SU-DHL-6 (cell line): ENCODE results near the gene KCNG4.

ENCODE experiments used
- H2AFZ ChIP-seq: fragments of 200-600 bp; sonication (generic); 2 replicates; pipeline ENCODE4 v1.6.1; 2014; ENCODE audit warnings: low read depth, mild to moderate bottlenecking, moderate library complexity, mixed read lengths, antibody characterized with exemption, low read length; ENCODE audit not compliant: severe bottlenecking
- H3F3A ChIP-seq: fragments of 200-600 bp; shearing (Covaris generic); 2 replicates; pipeline ENCODE4 v1.6.0; 2016; ENCODE audit warnings: antibody characterized with exemption, mild to moderate bottlenecking; ENCODE audit not compliant: insufficient read depth
- H3K27ac ChIP-seq: fragments of 200-600 bp; sonication (generic); 2 replicates; pipeline ENCODE4 v1.5.1; 2016; ENCODE audit warnings: low read depth, mild to moderate bottlenecking, low read length, moderate library complexity, mixed read lengths
- H3K27me3 ChIP-seq: fragments of 200-600 bp; sonication (generic), shearing (Covaris generic); 2 replicates; pipeline ENCODE4 v1.6.0; 2014; ENCODE audit warnings: mild to moderate bottlenecking, low read length
- H3K36me3 ChIP-seq: fragments of 200-600 bp; sonication (generic); 2 replicates; pipeline ENCODE4 v1.6.1; 2014; ENCODE audit warnings: mild to moderate bottlenecking, low read length, mixed read lengths
- H3K4me2 ChIP-seq: fragments of 300-600, 200-600 bp; shearing (Covaris generic), sonication (generic); 2 replicates; pipeline ENCODE4 v1.6.0; 2014; ENCODE audit warnings: low read length, low read depth, mild to moderate bottlenecking; ENCODE audit not compliant: poor library complexity, severe bottlenecking
- H3K4me3 ChIP-seq: fragments of 200-600 bp; sonication (generic); 2 replicates; pipeline ENCODE4 v1.5.1; 2014; ENCODE audit warnings: antibody characterized with exemption, low read length, mild to moderate bottlenecking, mixed read lengths; ENCODE audit not compliant: insufficient read depth, poor library complexity, severe bottlenecking
- H3K79me2 ChIP-seq: fragments of 200-600 bp; sonication (generic); 2 replicates; pipeline ENCODE4 v1.6.1; 2014; ENCODE audit warnings: mild to moderate bottlenecking, low read length, moderate library complexity; ENCODE audit not compliant: insufficient read depth
- H3K9ac ChIP-seq: fragments of 200-600 bp; sonication (generic); 2 replicates; pipeline ENCODE4 v1.7.0; 2014; ENCODE audit warnings: mild to moderate bottlenecking, low read length
- H3K9me2 ChIP-seq: fragments of 200-600 bp; sonication (generic); replicated peaks from 2 replicates; pipeline ENCODE4 v1.6.1; 2014; ENCODE audit warnings: low read length; ENCODE audit not compliant: insufficient read depth
- H3K9me3 ChIP-seq: fragments of 200-600 bp; sonication (generic); 2 replicates; pipeline ENCODE4 v1.6.1; 2014; ENCODE audit warnings: low read length, mixed read lengths; ENCODE audit not compliant: insufficient read depth
- H4K20me1 ChIP-seq: fragments of 200-600 bp; sonication (generic); 2 replicates; pipeline ENCODE4 v1.6.1; 2014; ENCODE audit warnings: low read depth, mild to moderate bottlenecking, antibody characterized with exemption, low read length, moderate library complexity, mixed read lengths
- CTCF ChIP-seq: fragments of 200-600 bp; sonication (generic); IDR thresholded peaks from one replicate; pipeline ENCODE4 v1.5.1; 2017; ENCODE audit warnings: antibody characterized with exemption, mild to moderate bottlenecking, low read length, moderate library complexity; ENCODE audit not compliant: insufficient read depth, poor library complexity, severe bottlenecking
- EZH2phosphoT487 ChIP-seq: fragments of 200-600 bp; sonication (generic), shearing (Covaris generic); conservative IDR thresholded peaks from 2 replicates; pipeline ENCODE4 v1.6.1; 2018; ENCODE audit warnings: mild to moderate bottlenecking, antibody characterized with exemption, low read length, moderate library complexity, mixed read lengths

The KCNG4 gene

GRCh38 chr16:84178146-84178765 is 61.6 kb downstream of the KCNG4 start:
- no peaks in the 10 kb centered on the region for H3F3A ChIP-seq
- no peak overlapping the region for H3K4me3 ChIP-seq
- no peaks in the 10 kb centered on the region for H3K36me3 ChIP-seq
- no peak overlapping the region for H3K27ac ChIP-seq
- H4K20me1 ChIP-seq, result no peaks in the 10 kb centered on the region
- H3K9me2 ChIP-seq, result no peaks in the 10 kb centered on the region
- no peak overlapping the region for H2AFZ ChIP-seq
- H3K9me3 ChIP-seq, result no peaks in the 10 kb centered on the region
- no peak overlapping the region for H3K4me2 ChIP-seq
- no peak overlapping the region for H3K9ac ChIP-seq
- TF ChIP-seq EZH2phosphoT487 (no peak), CTCF (no peak)
- H3K27me3 ChIP-seq, result no peaks in the 10 kb centered on the region
- H3K79me2 ChIP-seq, result no peaks in the 10 kb centered on the region

- H3K27ac ChIP-seq, result no peak overlapping the region
- H3K4me2 ChIP-seq, result no peak overlapping the region
- H3F3A ChIP-seq, result no peaks in the 10 kb centered on the region
- no peaks in the 10 kb centered on the region for H3K9me3 ChIP-seq
- H4K20me1 ChIP-seq, result no peaks in the 10 kb centered on the region
- H3K9me2 ChIP-seq, result no peaks in the 10 kb centered on the region
- no peak overlapping the region for H3K4me3 ChIP-seq
- TF ChIP-seq EZH2phosphoT487, result no peak
- TF ChIP-seq CTCF, result no peak
- H3K27me3 ChIP-seq, result no peaks in the 10 kb centered on the region
- no peak overlapping the region for H3K9ac ChIP-seq
- H3K36me3 ChIP-seq, result no peaks in the 10 kb centered on the region
- no peak overlapping the region for H2AFZ ChIP-seq
- H3K79me2 ChIP-seq, result no peaks in the 10 kb centered on the region
Measured at GRCh38 chr16:84177741-84178073, 62.1 kb downstream of the KCNG4 start.

- Histone ChIP-seq H2AFZ (no peak overlapping the region), H4K20me1 (no peaks in the 10 kb centered on the region), H3K9me3 (no peaks in the 10 kb centered on the region), H3K79me2 (no peaks in the 10 kb centered on the region), H3K27ac (no peak overlapping the region), H3K4me2 (no peak overlapping the region), H3K9ac (no peak overlapping the region), H3K27me3 (no peaks in the 10 kb centered on the region), H3K4me3 (no peak overlapping the region), H3K36me3 (no peaks in the 10 kb centered on the region), H3F3A (no peaks in the 10 kb centered on the region), H3K9me2 (no peaks in the 10 kb centered on the region)
- TF ChIP-seq CTCF (no peak), EZH2phosphoT487 (no peak)
Measured at GRCh38 chr16:84176192-84177053, 63.4 kb downstream of the KCNG4 start.
